ENCODE results near the gene TCF4. TPM values are rescaled to one million over a fixed set of nuclear protein-coding genes. Genes with fewer than 3 reads are reported as not detected.

Gene TCF4
- total and polyA plus RNA-seq, 2 donors (not counting 3 experiments of a cell fraction or from before 2014, with no cell fraction given): 183 to 390 TPM

GRCh38 chr18:55286257-55286825, 301.7 kb downstream of the TCF4 start:
- Histone ChIP-seq H2AFZ (ENCODE audit: low read depth, low read length) (no peak overlapping the region), H3K27ac (ENCODE audit: insufficient read depth, low read depth, low read length) (no peak overlapping the region), H3K4me2 (ENCODE audit: insufficient read depth, low read length) (no peak overlapping the region), H3K4me3 (replicated peaks in 1 of 3; ENCODE audit: insufficient read depth in 1 of 3, low read depth in 1 of 3, low read length in 3 of 3) (no peak overlapping the region), H3K9me3 (replicated peaks; ENCODE audit: control insufficient read depth, insufficient read depth, low read length) (no peaks in the 10 kb centered on the region), H3K9ac (replicated peaks; ENCODE audit: extremely low read depth, insufficient read depth, low read length) (no peak overlapping the region), H3K79me2 (ENCODE audit: control insufficient read depth, insufficient read depth, low read length) (peaks cover 67% of the 10 kb centered on the region), H3K4me1 (ENCODE audit: control insufficient read depth, extremely low read depth, insufficient read depth, low read length) (peaks cover 13% of the 10 kb centered on the region), H3K9me1 (replicated peaks; ENCODE audit: control insufficient read depth, extremely low read depth, insufficient read depth, low read length) (no peaks in the 10 kb centered on the region), H3K27me3 (ENCODE audit: control insufficient read depth in 2 of 2, insufficient read depth in 2 of 2, low read length in 2 of 2) (no peaks in the 10 kb centered on the region), H4K20me1 (replicated peaks; ENCODE audit: control insufficient read depth, extremely low read depth, insufficient read depth, low read length) (peaks cover 35% of the 10 kb centered on the region), H3K36me3 (ENCODE audit: control insufficient read depth in 2 of 2, extremely low read depth in 1 of 2, insufficient read depth in 2 of 2, low read length in 2 of 2) (no peaks in the 10 kb centered on the region)
- CTCF ChIA-PET: interaction anchor here (0.7 to 3.8 kb wide), 3 partner anchors 10 to 486 kb away, joined by 4 to 15 read pairs (median 4); no protein-coding TSS in a partner anchor
- POLR2A ChIA-PET: no interaction called here
- BruUV-seq (replicated peaks): no TSS peak
- dilution Hi-C loops (cut with MboI; ENCODE audit: extremely low pct_ligation_motif_present, low sequenced_read_pairs) (no loop called here), intact Hi-C loops (cut with micrococcal nuclease) (no loop called here)
- no peak for TF ChIP-seq EZH2 (IDR thresholded peaks at IDR 0.05; ENCODE audit: borderline replicate concordance, low read depth, low read length, severe bottlenecking)
- no peak for TF ChIP-seq MAX (IDR thresholded peaks at IDR 0.05; ENCODE audit: insufficient read depth, insufficient read length)
- TF ChIP-seq GATA2 (IDR thresholded peaks at IDR 0.05; ENCODE audit: insufficient read depth, insufficient read length, low read depth, low read length): no peak
- no peak for TF ChIP-seq FOS (IDR thresholded peaks at IDR 0.05; ENCODE audit: borderline replicate concordance, insufficient read depth, low read length)
- no peak for TF ChIP-seq JUN (IDR thresholded peaks at IDR 0.05; ENCODE audit: borderline replicate concordance, insufficient read depth, insufficient read length, low read depth)
- TF ChIP-seq MYC (IDR thresholded peaks at IDR 0.05; ENCODE audit: low read depth, low read length): no peak
- TF ChIP-seq CTCF (IDR thresholded peaks at IDR 0.05; ENCODE audit: extremely low read depth in 1 of 2, insufficient read depth in 1 of 2, low read depth in 1 of 2, low read length in 2 of 2): no peak
- TF ChIP-seq POLR2A (IDR thresholded peaks at IDR 0.05; ENCODE audit: low read depth, low read length): no peak
- no peak for DNase-seq (ENCODE audit: low read depth, low spot score)
- FAIRE-seq: no peak
